ENCODE results near the gene PPARGC1A. TPM values are rescaled to one million over a fixed set of nuclear protein-coding genes. Genes with fewer than 3 reads are reported as not detected.

PPARGC1A gene
- total RNA-seq, 2 donors from 2014 or later, result 9.2 to 14.7 TPM

GRCh38 chr4:23754688-23755087 lies 135.2 kb downstream of the PPARGC1A start:
- Histone ChIP-seq H3K4me3 (no peak overlapping the region), H3K27ac (no peak overlapping the region), H3K4me1 (replicated peaks) (no peaks in the 10 kb centered on the region), H3K36me3 (no peaks in the 10 kb centered on the region), H3K9me3 (no peaks in the 10 kb centered on the region), H3K27me3 (replicated peaks; ENCODE audit: insufficient read depth) (no peaks in the 10 kb centered on the region)
- DNase-seq (ENCODE audit: low spot score), result no peak
- TF ChIP-seq POLR2A (IDR thresholded peaks at IDR 0.05) (no peak), CTCF (IDR thresholded peaks at IDR 0.05) (no peak), POLR2AphosphoS5 (IDR thresholded peaks at IDR 0.05) (no peak)
- WGBS, result 91% methylated on average over 1 of the region's 1 CpG
- intact Hi-C loops (cut with DNase I), result no loop called here

GRCh38 chr4:23750125-23750524 lies 139.7 kb downstream of the PPARGC1A start:
- no peak for TF ChIP-seq POLR2AphosphoS5 (IDR thresholded peaks at IDR 0.05)
- no peak for TF ChIP-seq CTCF (IDR thresholded peaks at IDR 0.05)
- TF ChIP-seq POLR2A (IDR thresholded peaks at IDR 0.05), result no peak
- Histone ChIP-seq H3K36me3 (no peaks in the 10 kb centered on the region), H3K9me3 (no peaks in the 10 kb centered on the region), H3K27me3 (replicated peaks; ENCODE audit: insufficient read depth) (no peaks in the 10 kb centered on the region), H3K4me3 (no peak overlapping the region), H3K27ac (no peak overlapping the region), H3K4me1 (replicated peaks) (no peaks in the 10 kb centered on the region)
- no peak for DNase-seq (ENCODE audit: low spot score)
- intact Hi-C loops (cut with DNase I), result no loop called here
- 96% methylated on average over 2 of the region's 2 CpGs for WGBS

- TF ChIP-seq POLR2A (IDR thresholded peaks at IDR 0.05), result no peak
- no peak for TF ChIP-seq CTCF (IDR thresholded peaks at IDR 0.05)
- TF ChIP-seq POLR2AphosphoS5 (IDR thresholded peaks at IDR 0.05), result no peak
- H3K36me3 ChIP-seq, result no peaks in the 10 kb centered on the region
- no peaks in the 10 kb centered on the region for H3K27me3 ChIP-seq (replicated peaks; ENCODE audit: insufficient read depth)
- H3K9me3 ChIP-seq, result no peaks in the 10 kb centered on the region
- no peak overlapping the region for H3K4me3 ChIP-seq
- 31% methylated on average over 2 of the region's 2 CpGs for WGBS
- intact Hi-C loops (cut with DNase I), result no loop called here
- no peak for DNase-seq (ENCODE audit: low spot score)
- no peak overlapping the region for H3K27ac ChIP-seq
- H3K4me1 ChIP-seq (replicated peaks), result no peaks in the 10 kb centered on the region
These were observed 142.5 kb downstream of the PPARGC1A start for GRCh38 chr4:23747281-23747735.

- Histone ChIP-seq H3K27me3 (replicated peaks; ENCODE audit: insufficient read depth) (no peaks in the 10 kb centered on the region), H3K4me3 (no peak overlapping the region), H3K9me3 (no peaks in the 10 kb centered on the region), H3K4me1 (replicated peaks) (no peaks in the 10 kb centered on the region), H3K36me3 (no peaks in the 10 kb centered on the region), H3K27ac (no peak overlapping the region)
- WGBS, result 88% methylated on average over 2 of the region's 2 CpGs
- no peak for TF ChIP-seq POLR2A (IDR thresholded peaks at IDR 0.05)
- TF ChIP-seq CTCF (IDR thresholded peaks at IDR 0.05), result no peak
- TF ChIP-seq POLR2AphosphoS5 (IDR thresholded peaks at IDR 0.05), result no peak
- intact Hi-C loops (cut with DNase I), result no loop called here
- DNase-seq (ENCODE audit: low spot score), result no peak
These were observed 143.2 kb downstream of the PPARGC1A start for GRCh38 chr4:23746672-23747071.

GRCh38 chr4:23746027-23746426 lies 143.8 kb downstream of the PPARGC1A start:
- 89% methylated on average over 3 of the region's 3 CpGs for WGBS
- TF ChIP-seq POLR2A (IDR thresholded peaks at IDR 0.05) (no peak), POLR2AphosphoS5 (IDR thresholded peaks at IDR 0.05) (no peak), CTCF (IDR thresholded peaks at IDR 0.05) (no peak)
- Histone ChIP-seq H3K4me3 (no peak overlapping the region), H3K36me3 (no peaks in the 10 kb centered on the region), H3K27me3 (replicated peaks; ENCODE audit: insufficient read depth) (no peaks in the 10 kb centered on the region), H3K9me3 (no peaks in the 10 kb centered on the region), H3K4me1 (replicated peaks) (no peaks in the 10 kb centered on the region), H3K27ac (no peak overlapping the region)
- intact Hi-C loops (cut with DNase I), result no loop called here
- DNase-seq (ENCODE audit: low spot score), result no peak
